OCI-LY1 (cell line): ENCODE results near the gene USP28.

ENCODE experiments used
- EZH2 ChIP-seq: fragments of 200-600 bp; sonication (generic), shearing (Covaris generic); IDR thresholded peaks from 2 replicates; pipeline ENCODE4 v1.8.0; 2017; ENCODE audit warnings: borderline replicate concordance, mixed run types, mild to moderate bottlenecking, antibody characterized with exemption, low read length, moderate library complexity, mixed read lengths
- TF ChIP-seq, protein P1 (sequence below): fragments of 200-600 bp; sonication (generic), shearing (Covaris generic); IDR thresholded peaks from 2 replicates; pipeline ENCODE4 v1.5.1; 2017; ENCODE audit warnings: mild to moderate bottlenecking, antibody characterized with exemption, low read length, moderate library complexity, mixed read lengths

DNA sequence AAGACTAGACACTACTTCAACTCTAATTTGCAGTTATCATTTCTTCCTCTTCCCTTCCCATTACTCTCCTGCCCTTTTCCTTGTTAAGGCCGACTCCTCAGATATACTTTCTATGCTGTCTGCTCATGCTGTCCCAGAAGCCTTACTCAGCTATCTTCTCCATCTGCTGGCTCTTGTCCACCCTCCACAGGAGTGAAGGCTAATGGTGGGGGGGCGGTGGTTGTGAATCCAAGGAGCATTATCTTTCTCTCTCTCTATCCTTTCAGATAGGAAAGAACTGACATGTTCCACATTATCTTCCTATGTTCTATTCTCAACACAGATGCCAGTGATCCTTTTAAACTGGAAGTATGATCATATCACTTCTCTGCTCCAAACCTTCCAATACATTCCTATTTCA is 37.4 kb downstream of the USP28 start:
- TF ChIP-seq, protein P1, sequence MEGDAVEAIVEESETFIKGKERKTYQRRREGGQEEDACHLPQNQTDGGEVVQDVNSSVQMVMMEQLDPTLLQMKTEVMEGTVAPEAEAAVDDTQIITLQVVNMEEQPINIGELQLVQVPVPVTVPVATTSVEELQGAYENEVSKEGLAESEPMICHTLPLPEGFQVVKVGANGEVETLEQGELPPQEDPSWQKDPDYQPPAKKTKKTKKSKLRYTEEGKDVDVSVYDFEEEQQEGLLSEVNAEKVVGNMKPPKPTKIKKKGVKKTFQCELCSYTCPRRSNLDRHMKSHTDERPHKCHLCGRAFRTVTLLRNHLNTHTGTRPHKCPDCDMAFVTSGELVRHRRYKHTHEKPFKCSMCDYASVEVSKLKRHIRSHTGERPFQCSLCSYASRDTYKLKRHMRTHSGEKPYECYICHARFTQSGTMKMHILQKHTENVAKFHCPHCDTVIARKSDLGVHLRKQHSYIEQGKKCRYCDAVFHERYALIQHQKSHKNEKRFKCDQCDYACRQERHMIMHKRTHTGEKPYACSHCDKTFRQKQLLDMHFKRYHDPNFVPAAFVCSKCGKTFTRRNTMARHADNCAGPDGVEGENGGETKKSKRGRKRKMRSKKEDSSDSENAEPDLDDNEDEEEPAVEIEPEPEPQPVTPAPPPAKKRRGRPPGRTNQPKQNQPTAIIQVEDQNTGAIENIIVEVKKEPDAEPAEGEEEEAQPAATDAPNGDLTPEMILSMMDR: no peak
- TF ChIP-seq EZH2: no peak
